GM13976 (cell line): ENCODE measurements around the gene OTOA.
A peak's percentile ranks its signal among the peaks of the same experiment; 100 is the strongest.

Experiments
- DNase-seq: peaks from one replicate; pipeline ENCODE4 v3.0.0; 2012; ENCODE audit warnings: low spot score
- CTCF ChIP-seq: IDR thresholded peaks from 2 replicates; pipeline ENCODE4 v1.5.1; 2012; ENCODE audit warnings: borderline replicate concordance, mild to moderate bottlenecking; ENCODE audit not compliant: insufficient read depth; ENCODE audit errors: extremely low read depth, missing control alignments, control extremely low read depth
- in situ Hi-C: fragments of 300-500 bp; cut with MboI; formaldehyde crosslinking; loops from one replicate; pipeline ENCODE4 v1.12.0; 2022; ENCODE audit warnings: low sequenced_read_pairs, mixed read lengths, inconsistent platforms; ENCODE audit not compliant: unreplicated experiment

The OTOA gene

GRCh38 chr16:21698169-21699032 is 34.6 kb downstream of the OTOA start:
- no peak for TF ChIP-seq CTCF
- in situ Hi-C loops = no loop called here
- no peak for DNase-seq

- in situ Hi-C loops = loop anchor here (25.0 kb wide), 1 partner anchor 114 kb away; the partner anchor contains the start of gene METTL9
- no peak for TF ChIP-seq CTCF
- no peak for DNase-seq
Observed at GRCh38 chr16:21701271-21701670, 37.5 kb downstream of the OTOA start.

DNA sequence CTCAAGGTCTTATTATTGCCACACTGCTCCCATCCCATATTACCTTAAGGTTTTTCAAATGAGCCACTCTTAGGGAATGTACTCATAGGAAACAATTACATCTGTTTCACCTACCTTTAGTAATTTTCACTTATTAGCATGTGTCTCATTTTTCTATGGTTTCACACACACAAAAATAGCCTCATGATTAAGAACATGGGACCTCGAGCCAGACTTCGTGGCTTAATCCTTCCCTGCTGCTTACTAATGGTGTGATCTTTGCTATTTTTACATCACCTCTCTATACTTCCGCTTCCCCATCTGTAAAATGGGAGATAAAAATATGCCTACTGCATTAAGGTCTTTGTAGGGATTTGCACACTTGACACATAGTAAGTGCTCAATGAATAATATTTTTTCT is 38.5 kb downstream of the OTOA start:
- no peak for DNase-seq
- no peak for TF ChIP-seq CTCF
- in situ Hi-C loops = loop anchor here (25.0 kb wide), 1 partner anchor 115 kb away; the partner anchor contains the start of gene METTL9

- in situ Hi-C loops = loop anchor here (25.0 kb wide), 1 partner anchor 116 kb away; the partner anchor contains the start of gene METTL9
- DNase-seq = no peak
- no peak for TF ChIP-seq CTCF
Observed at GRCh38 chr16:21703156-21703555, 39.4 kb downstream of the OTOA start.

DNA sequence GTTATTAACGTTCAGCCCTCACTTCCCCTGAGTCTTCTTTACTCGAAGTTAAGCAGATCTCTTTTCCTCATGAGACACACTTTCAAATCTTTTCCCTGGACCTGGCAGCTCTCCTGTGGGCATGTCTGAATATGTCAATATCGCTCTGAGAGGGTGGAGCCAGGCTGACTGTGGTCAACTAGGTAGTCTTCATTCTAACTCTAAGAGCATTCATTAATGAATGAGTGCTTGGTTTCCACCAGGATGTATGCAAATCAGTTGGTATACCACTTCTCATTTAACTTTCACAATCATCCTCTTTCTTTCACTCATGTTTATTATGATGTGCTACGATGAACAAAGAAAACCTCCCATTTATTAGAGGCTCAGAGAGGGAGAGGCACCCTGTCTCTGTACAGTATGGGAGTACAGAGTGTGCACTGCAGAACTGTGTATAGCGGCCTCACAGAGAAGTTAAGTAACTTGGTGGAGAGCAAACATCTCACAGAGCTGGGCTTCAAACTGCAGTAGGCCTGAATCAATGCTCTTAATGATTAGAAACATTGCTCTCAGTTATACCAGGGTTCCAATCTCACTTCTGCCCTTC is 39.9 kb downstream of the OTOA start:
- in situ Hi-C loops = loop anchor here (25.0 kb wide), 1 partner anchor 116 kb away; the partner anchor contains the start of gene METTL9
- no peak for TF ChIP-seq CTCF
- DNase-seq = peak; percentile 43

GRCh38 chr16:21704266-21704665 is 40.5 kb downstream of the OTOA start:
- DNase-seq = no peak
- TF ChIP-seq CTCF = no peak
- in situ Hi-C loops = loop anchor here (25.0 kb wide), 1 partner anchor 117 kb away; the partner anchor contains the start of gene METTL9
